Mucosa of descending colon (tissue), 3 donors: ENCODE data around the gene CDH10. TPM values are rescaled to one million over a fixed set of nuclear protein-coding genes. Genes with fewer than 3 reads are reported as not detected.

Experiments used
- ATAC-seq: fragments of 200-7000 bp; cut with Tn5 transposase; one replicate; pipeline ENCODE4 v1.9.1; 2020; ENCODE audit warnings: mild to moderate bottlenecking, moderate library complexity
- DNase-seq, 3 donors: peaks; one replicate each; pipeline ENCODE4 v3.0.0-alpha.2; 2020
- H3K36me3 ChIP-seq: fragments of 200-600 bp; one replicate; pipeline ENCODE4 v1.8.0; 2021; ENCODE audit warnings: low read depth, mild to moderate bottlenecking
- H3K4me1 ChIP-seq: fragments of 200-600 bp; one replicate; pipeline ENCODE4 v1.8.0; 2021; ENCODE audit warnings: low read depth, mild to moderate bottlenecking
- H3K4me3 ChIP-seq: fragments of 200-600 bp; one replicate; pipeline ENCODE4 v1.8.0; 2021; ENCODE audit warnings: mild to moderate bottlenecking
- H3K9me3 ChIP-seq: fragments of 200-600 bp; one replicate; pipeline ENCODE4 v1.8.0; 2021; ENCODE audit warnings: mild to moderate bottlenecking
- CTCF ChIP-seq: fragments of 200-600 bp; IDR thresholded peaks from one replicate; pipeline ENCODE4 v1.8.0; 2022; ENCODE audit warnings: antibody characterized with exemption, mild to moderate bottlenecking
- intact Hi-C, 2 donors: fragments of 100-400 bp; cut with DNase I in 1 of 2; cut with micrococcal nuclease in 1 of 2; formaldehyde crosslinking; loops; one replicate each; pipeline versions ENCODE4 v1.11.0 to v1.11.1; 2022; cut with DNase I, micrococcal nuclease
- total RNA-seq, 3 donors: library from RNA; stranded (reverse); fragmentation: NEBNext Ultra II Directional in 2 of 3; extraction: Animal tissue kit (Norgen Biotek cat#: 25700) in 2 of 3; gene quantifications; one replicate each; pipeline versions ENCODE4 v1.2.1 to v1.2.4, GENCODE V29; 2021 to 2023
- donor health status: DM: no; HTN: no; CAD: no; lungs with moderate emphysema.
- donor health status: DM: no; HTN: no; CAD: no.
- donor health status: DM: no; HTN: yes; CAD: no.

The CDH10 gene
- total RNA-seq, 3 donors from 2014 or later = 0.57 TPM; not detected in 2

- TF ChIP-seq CTCF = no peak
- no peak for ATAC-seq
- Histone ChIP-seq H3K4me3 (no peak overlapping the region), H3K9me3 (no peaks in the 10 kb centered on the region), H3K4me1 (no peaks in the 10 kb centered on the region), H3K36me3 (no peaks in the 10 kb centered on the region)
- no peak for DNase-seq
- intact Hi-C loops = no loop called here
Observed at GRCh38 chr5:24505258-24505657, 139.5 kb downstream of the CDH10 start.

- ATAC-seq (no peak), DNase-seq (no peak)
- no peaks in the 10 kb centered on the region for H3K36me3 ChIP-seq
- no peaks in the 10 kb centered on the region for H3K4me1 ChIP-seq
- H3K9me3 ChIP-seq = no peaks in the 10 kb centered on the region
- H3K4me3 ChIP-seq = no peak overlapping the region
- intact Hi-C loops = no loop called here
- TF ChIP-seq CTCF = no peak
Observed at GRCh38 chr5:24497591-24498157, 147.1 kb downstream of the CDH10 start.

GRCh38 chr5:24497145-24497544 lies 147.6 kb downstream of the CDH10 start:
- Histone ChIP-seq H3K4me1 (no peaks in the 10 kb centered on the region), H3K36me3 (no peaks in the 10 kb centered on the region), H3K9me3 (no peaks in the 10 kb centered on the region), H3K4me3 (no peak overlapping the region)
- no peak for DNase-seq
- intact Hi-C loops = no loop called here
- no peak for ATAC-seq
- TF ChIP-seq CTCF = no peak

- no peak for TF ChIP-seq CTCF
- no peaks in the 10 kb centered on the region for H3K36me3 ChIP-seq
- ATAC-seq = no peak
- no peak for DNase-seq
- H3K4me1 ChIP-seq = no peaks in the 10 kb centered on the region
- H3K9me3 ChIP-seq = no peaks in the 10 kb centered on the region
- intact Hi-C loops = no loop called here
- no peak overlapping the region for H3K4me3 ChIP-seq
Observed at GRCh38 chr5:24496268-24496667, 148.5 kb downstream of the CDH10 start.

GRCh38 chr5:24492229-24492628 lies 152.5 kb downstream of the CDH10 start:
- Histone ChIP-seq H3K36me3 (no peaks in the 10 kb centered on the region), H3K4me1 (no peaks in the 10 kb centered on the region), H3K4me3 (no peak overlapping the region), H3K9me3 (no peaks in the 10 kb centered on the region)
- TF ChIP-seq CTCF = no peak
- DNase-seq = no peak
- intact Hi-C loops = no loop called here
- no peak for ATAC-seq

- no peaks in the 10 kb centered on the region for H3K9me3 ChIP-seq
- TF ChIP-seq CTCF = no peak
- DNase-seq (no peak), ATAC-seq (no peak)
- intact Hi-C loops = no loop called here
- no peaks in the 10 kb centered on the region for H3K4me1 ChIP-seq
- no peak overlapping the region for H3K4me3 ChIP-seq
- H3K36me3 ChIP-seq = no peaks in the 10 kb centered on the region
Observed at GRCh38 chr5:24491490-24491889, 153.3 kb downstream of the CDH10 start.
